GM19372 (cell line): Measurements from ENCODE around the gene TCL1B.
"Not testable (repeated sequence)": the region's sequence is repeated elsewhere in the genome, so short reads cannot be mapped to it uniquely, and the experiment has no call there.

Experiments used
- ATAC-seq: cut with Tn5 transposase; IDR thresholded peaks from one replicate; pipeline ENCODE4 v1.9.1; 2021; ENCODE audit warnings: mild to moderate bottlenecking, low read depth, moderate library complexity; ENCODE audit not compliant: unreplicated experiment

The TCL1B gene

GRCh38 chr14:95665530-95665929 lies 20.7 kb upstream of the TCL1B start:
- ATAC-seq: not testable (repeated sequence)

GRCh38 chr14:95666450-95666849 lies 19.8 kb upstream of the TCL1B start:
- ATAC-seq: no peak

- no peak for ATAC-seq
These were observed 19.0 kb upstream of the TCL1B start for GRCh38 chr14:95667249-95667693.

GRCh38 chr14:95668235-95668772 lies 17.9 kb upstream of the TCL1B start:
- no peak for ATAC-seq

- no peak for ATAC-seq
These were observed 11.6 kb upstream of the TCL1B start for GRCh38 chr14:95674613-95675012.

- no peak for ATAC-seq
These were observed 10.7 kb upstream of the TCL1B start for GRCh38 chr14:95675486-95675885.

- no peak for ATAC-seq
These were observed 8.9 kb upstream of the TCL1B start for GRCh38 chr14:95677179-95677835.

- no peak for ATAC-seq
These were observed 6.9 kb upstream of the TCL1B start for GRCh38 chr14:95679148-95679815.

- no peak for ATAC-seq
These were observed 6.1 kb upstream of the TCL1B start for GRCh38 chr14:95679998-95680735.

GRCh38 chr14:95681153-95681552 lies 5.1 kb upstream of the TCL1B start:
- no peak for ATAC-seq

- ATAC-seq: no peak
These were observed 2.4 kb upstream of the TCL1B start for GRCh38 chr14:95683793-95684192.

- ATAC-seq: no peak
These were observed 709 bp downstream of the TCL1B start for GRCh38 chr14:95686935-95687334.

GRCh38 chr14:95689441-95689840 lies 3.2 kb downstream of the TCL1B start:
- no peak for ATAC-seq

GRCh38 chr14:95690815-95691214 lies 4.6 kb downstream of the TCL1B start:
- ATAC-seq: no peak

- ATAC-seq: no peak
These were observed 5.4 kb downstream of the TCL1B start for GRCh38 chr14:95691591-95691990.

GRCh38 chr14:95692109-95692508 lies 5.9 kb downstream of the TCL1B start:
- no peak for ATAC-seq

GRCh38 chr14:95695051-95695450 lies 8.8 kb downstream of the TCL1B start:
- no peak for ATAC-seq

GRCh38 chr14:95695913-95696312 lies 9.7 kb downstream of the TCL1B start:
- ATAC-seq: no peak

GRCh38 chr14:95696741-95697140 lies 10.5 kb downstream of the TCL1B start:
- no peak for ATAC-seq

- ATAC-seq: peak; percentile 67
These were observed 11.5 kb downstream of the TCL1B start for GRCh38 chr14:95697764-95698163.

- no peak for ATAC-seq
These were observed 12.1 kb downstream of the TCL1B start for GRCh38 chr14:95698287-95698686.
